Uterus (tissue), 2 donors: ENCODE results near the gene GAS2L1.

Experiments
- CTCF ChIP-seq, 4 experiments: fragments of 200-600 bp in 2 of 4; fragments of 450-650 bp in 2 of 4; sonication (generic) in 2 of 4; IDR thresholded peaks; one replicate each; pipeline ENCODE4 v1.5.1; 2016 to 2019; ENCODE audit warnings: antibody characterized with exemption in 4 of 4, mild to moderate bottlenecking in 2 of 4, moderate library complexity in 1 of 4
- POLR2A ChIP-seq, 2 donors: fragments of 450-650 bp; IDR thresholded peaks; one replicate each; pipeline ENCODE4 v1.6.1; 2016; ENCODE audit warnings: antibody characterized with exemption in 2 of 2, mild to moderate bottlenecking in 1 of 2, moderate library complexity in 1 of 2

GRCh38 chr22:29330291-29330690, 23.8 kb downstream of the GAS2L1 start:
- TF ChIP-seq CTCF (IDR thresholded peaks at IDR 0.05) (no peak), POLR2A (IDR thresholded peaks at IDR 0.05) (no peak)
